Neural cell (in vitro differentiated cells): ENCODE measurements around the gene CA11. TPM values are rescaled to one million over a fixed set of nuclear protein-coding genes. Genes with fewer than 3 reads are reported as not detected.

Source experiments
- H2AFZ ChIP-seq: fragments of 200-600, 300-800 bp; sonication (generic), shearing (Covaris generic); 2 replicates; pipeline ENCODE4 v1.6.0; 2014; ENCODE audit warnings: low read depth, mild to moderate bottlenecking, antibody characterized with exemption, low read length, moderate library complexity
- H3F3A ChIP-seq: fragments of 200-600 bp; shearing (Covaris generic); 2 replicates; pipeline ENCODE4 v1.6.1; 2016; ENCODE audit warnings: mild to moderate bottlenecking, moderate library complexity, mixed read lengths, antibody characterized with exemption, low read length; ENCODE audit not compliant: insufficient read depth, poor library complexity, severe bottlenecking
- H3K27ac ChIP-seq: fragments of 200-600, 300-800 bp; sonication (generic), shearing (Covaris generic); 2 replicates; pipeline ENCODE4 v1.5.1; 2014; ENCODE audit warnings: mild to moderate bottlenecking, low read length, moderate library complexity
- H3K27me3 ChIP-seq: fragments of 300-800, 200-600 bp; sonication (generic), shearing (Covaris generic); 2 replicates; pipeline ENCODE4 v1.6.0; 2014; ENCODE audit warnings: mild to moderate bottlenecking, low read depth, low read length, moderate library complexity; ENCODE audit not compliant: insufficient read depth
- H3K36me3 ChIP-seq: fragments of 300-800, 200-600 bp; sonication (generic), shearing (Covaris generic); 2 replicates; pipeline ENCODE4 v1.5.1; 2014; ENCODE audit warnings: mild to moderate bottlenecking, antibody characterized with exemption, low read length, moderate library complexity; ENCODE audit not compliant: insufficient read depth
- H3K4me2 ChIP-seq: fragments of 300-800, 200-600 bp; sonication (generic), shearing (Covaris generic); 2 replicates; pipeline ENCODE4 v1.6.0; 2014; ENCODE audit warnings: mild to moderate bottlenecking, low read length
- H3K4me3 ChIP-seq: fragments of 300-800, 200-600 bp; sonication (generic), shearing (Covaris generic); 2 replicates; pipeline ENCODE4 v1.5.1; 2014; ENCODE audit warnings: mild to moderate bottlenecking, low read length, moderate library complexity
- H3K79me2 ChIP-seq: fragments of 200-600 bp; shearing (Covaris generic); replicated peaks from 2 replicates; pipeline ENCODE4 v1.6.0; 2014; ENCODE audit warnings: mild to moderate bottlenecking, low read length, moderate library complexity; ENCODE audit not compliant: insufficient read depth
- H3K9ac ChIP-seq: fragments of 300-800, 200-600 bp; sonication (generic), shearing (Covaris generic); 2 replicates; pipeline ENCODE4 v1.6.1; 2016; ENCODE audit warnings: mild to moderate bottlenecking, low read length, mixed read lengths
- H3K9me2 ChIP-seq: fragments of 200-600 bp; shearing (Covaris generic); 2 replicates; pipeline ENCODE4 v1.6.1; 2016; ENCODE audit warnings: mild to moderate bottlenecking, low read length, mixed read lengths; ENCODE audit not compliant: insufficient read depth
- H3K9me3 ChIP-seq: fragments of 200-600, 300-800 bp; sonication (generic), shearing (Covaris generic); 2 replicates; pipeline ENCODE4 v1.6.1; 2016; ENCODE audit warnings: mild to moderate bottlenecking, mixed run types, low read length, moderate library complexity, mixed read lengths
- H4K20me1 ChIP-seq: fragments of 200-600 bp; shearing (Covaris generic); 2 replicates; pipeline ENCODE4 v1.6.1; 2016; ENCODE audit warnings: mild to moderate bottlenecking, mixed run types; ENCODE audit not compliant: insufficient read depth
- CTCF ChIP-seq: fragments of 450-650 bp; IDR thresholded peaks from 2 replicates; pipeline ENCODE4 v1.5.1; 2014; ENCODE audit warnings: antibody characterized with exemption, mild to moderate bottlenecking, moderate library complexity; ENCODE audit not compliant: poor library complexity, severe bottlenecking
- EP300 ChIP-seq: fragments of 450-650 bp; conservative IDR thresholded peaks from 2 replicates; pipeline ENCODE4 v1.6.1; 2014; ENCODE audit warnings: antibody characterized with exemption, mild to moderate bottlenecking, moderate library complexity; ENCODE audit not compliant: poor library complexity, severe bottlenecking
- EZH2 ChIP-seq: fragments of 200-600, 300-800 bp; shearing (Covaris generic), sonication (generic); IDR thresholded peaks from 2 replicates; pipeline ENCODE4 v1.6.1; 2014; ENCODE audit warnings: antibody characterized with exemption, low read length, borderline replicate concordance, mild to moderate bottlenecking; ENCODE audit not compliant: insufficient read depth, poor library complexity, severe bottlenecking
- MXI1 ChIP-seq: fragments of 450-650 bp; conservative IDR thresholded peaks from 2 replicates; pipeline ENCODE4 v1.6.1; 2014; ENCODE audit warnings: antibody characterized with exemption, mild to moderate bottlenecking; ENCODE audit not compliant: poor library complexity, severe bottlenecking
- POLR2AphosphoS5 ChIP-seq: IDR thresholded peaks from 2 replicates; pipeline ENCODE4 v1.6.1; 2012
- RAD21 ChIP-seq: fragments of 450-650 bp; conservative IDR thresholded peaks from 2 replicates; pipeline ENCODE4 v1.6.1; 2014; ENCODE audit warnings: antibody characterized with exemption, mild to moderate bottlenecking, moderate library complexity
- SMC3 ChIP-seq: fragments of 450-650 bp; conservative IDR thresholded peaks from 2 replicates; pipeline ENCODE4 v1.6.1; 2014; ENCODE audit warnings: antibody characterized with exemption, mild to moderate bottlenecking, moderate library complexity; ENCODE audit not compliant: poor library complexity
- TAF1 ChIP-seq: IDR thresholded peaks from 2 replicates; pipeline ENCODE4 v1.6.1; 2012; ENCODE audit warnings: low read depth
- polyA plus RNA-seq: library from polyadenylated mRNA; depleted of rRNA; stranded (reverse); fragments of >200 nt; gene quantifications from 2 replicates; pipeline ENCODE4 v1.2.3, GENCODE V29; 2014
- TF ChIP-seq, protein P1 (sequence below): IDR thresholded peaks from 2 replicates; pipeline ENCODE4 v1.6.1; 2012; ENCODE audit warnings: borderline replicate concordance

CA11 gene
- polyA plus RNA-seq, 1 donor from 2014 or later = 108 TPM

GRCh38 chr19:48664476-48664875, 18.5 kb upstream of the CA11 start:
- H3K36me3 ChIP-seq = no peaks in the 10 kb centered on the region
- no peak overlapping the region for H3K4me2 ChIP-seq
- H4K20me1 ChIP-seq = no peaks in the 10 kb centered on the region
- no peak overlapping the region for H2AFZ ChIP-seq
- no peak overlapping the region for H3K4me3 ChIP-seq
- no peaks in the 10 kb centered on the region for H3K27me3 ChIP-seq
- no peaks in the 10 kb centered on the region for H3F3A ChIP-seq
- H3K9me3 ChIP-seq = no peaks in the 10 kb centered on the region
- H3K9ac ChIP-seq = no peak overlapping the region
- no peaks in the 10 kb centered on the region for H3K9me2 ChIP-seq
- no peaks in the 10 kb centered on the region for H3K79me2 ChIP-seq
- TF ChIP-seq EP300 (no peak), SMC3 (no peak), RAD21 (no peak), POLR2AphosphoS5 (no peak), EZH2 (no peak), CTCF (no peak), MXI1 (no peak), TAF1 (no peak)
- TF ChIP-seq, protein P1, sequence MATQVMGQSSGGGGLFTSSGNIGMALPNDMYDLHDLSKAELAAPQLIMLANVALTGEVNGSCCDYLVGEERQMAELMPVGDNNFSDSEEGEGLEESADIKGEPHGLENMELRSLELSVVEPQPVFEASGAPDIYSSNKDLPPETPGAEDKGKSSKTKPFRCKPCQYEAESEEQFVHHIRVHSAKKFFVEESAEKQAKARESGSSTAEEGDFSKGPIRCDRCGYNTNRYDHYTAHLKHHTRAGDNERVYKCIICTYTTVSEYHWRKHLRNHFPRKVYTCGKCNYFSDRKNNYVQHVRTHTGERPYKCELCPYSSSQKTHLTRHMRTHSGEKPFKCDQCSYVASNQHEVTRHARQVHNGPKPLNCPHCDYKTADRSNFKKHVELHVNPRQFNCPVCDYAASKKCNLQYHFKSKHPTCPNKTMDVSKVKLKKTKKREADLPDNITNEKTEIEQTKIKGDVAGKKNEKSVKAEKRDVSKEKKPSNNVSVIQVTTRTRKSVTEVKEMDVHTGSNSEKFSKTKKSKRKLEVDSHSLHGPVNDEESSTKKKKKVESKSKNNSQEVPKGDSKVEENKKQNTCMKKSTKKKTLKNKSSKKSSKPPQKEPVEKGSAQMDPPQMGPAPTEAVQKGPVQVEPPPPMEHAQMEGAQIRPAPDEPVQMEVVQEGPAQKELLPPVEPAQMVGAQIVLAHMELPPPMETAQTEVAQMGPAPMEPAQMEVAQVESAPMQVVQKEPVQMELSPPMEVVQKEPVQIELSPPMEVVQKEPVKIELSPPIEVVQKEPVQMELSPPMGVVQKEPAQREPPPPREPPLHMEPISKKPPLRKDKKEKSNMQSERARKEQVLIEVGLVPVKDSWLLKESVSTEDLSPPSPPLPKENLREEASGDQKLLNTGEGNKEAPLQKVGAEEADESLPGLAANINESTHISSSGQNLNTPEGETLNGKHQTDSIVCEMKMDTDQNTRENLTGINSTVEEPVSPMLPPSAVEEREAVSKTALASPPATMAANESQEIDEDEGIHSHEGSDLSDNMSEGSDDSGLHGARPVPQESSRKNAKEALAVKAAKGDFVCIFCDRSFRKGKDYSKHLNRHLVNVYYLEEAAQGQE = no peak
- H3K27ac ChIP-seq = no peak overlapping the region

DNA sequence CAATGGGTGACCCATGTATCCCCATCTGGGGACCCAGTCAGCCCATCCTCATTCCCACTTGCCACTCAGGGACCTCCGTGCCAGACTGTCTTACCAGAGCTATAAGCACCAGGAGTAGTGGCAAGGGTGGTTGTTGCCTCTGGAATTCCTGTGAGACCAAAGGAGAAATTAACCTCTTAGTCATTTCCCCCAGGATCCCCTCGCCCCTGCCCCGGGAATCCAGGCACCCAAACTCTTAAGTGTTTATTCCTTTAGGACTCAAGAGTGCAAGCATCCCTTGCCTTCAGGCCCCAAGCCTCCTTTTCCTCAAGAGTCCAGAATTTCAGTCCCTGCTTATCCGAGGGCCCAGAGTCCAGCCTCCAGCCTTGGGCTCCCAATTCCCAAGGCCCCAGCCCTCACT, 17.7 kb upstream of the CA11 start:
- Histone ChIP-seq H3K9me2 (no peaks in the 10 kb centered on the region), H3K27ac (no peak overlapping the region), H4K20me1 (no peaks in the 10 kb centered on the region), H3K4me2 (no peak overlapping the region), H3F3A (no peaks in the 10 kb centered on the region), H3K36me3 (no peaks in the 10 kb centered on the region), H3K4me3 (no peak overlapping the region), H3K27me3 (no peaks in the 10 kb centered on the region), H3K9me3 (no peaks in the 10 kb centered on the region), H3K9ac (no peak overlapping the region), H2AFZ (no peak overlapping the region), H3K79me2 (no peaks in the 10 kb centered on the region)
- TF ChIP-seq EZH2 = no peak
- no peak for TF ChIP-seq SMC3
- no peak for TF ChIP-seq POLR2AphosphoS5
- TF ChIP-seq EP300 = no peak
- no peak for TF ChIP-seq TAF1
- no peak for TF ChIP-seq RAD21
- no peak for TF ChIP-seq MXI1
- TF ChIP-seq, protein P1 = no peak
- no peak for TF ChIP-seq CTCF
